Kidney epithelial cell (primary cell): Measurements from ENCODE around the gene CLSTN2. TPM values are rescaled to one million over a fixed set of nuclear protein-coding genes. Genes with fewer than 3 reads are reported as not detected.

Experiments used
- DNase-seq: peaks from one replicate; pipeline ENCODE4 v3.0.0-alpha.2; 2010; ENCODE audit warnings: low read depth
- H3K27me3 ChIP-seq: 2 replicates; pipeline ENCODE4 v1.6.0; 2011; ENCODE audit warnings: low read length; ENCODE audit not compliant: control insufficient read depth, insufficient read depth
- H3K36me3 ChIP-seq: 2 replicates; pipeline ENCODE4 v1.5.1; 2011; ENCODE audit warnings: low read length; ENCODE audit not compliant: control insufficient read depth, insufficient read depth
- H3K4me3 ChIP-seq: 2 replicates; pipeline ENCODE4 v1.5.1; 2011; ENCODE audit warnings: low read depth, mild to moderate bottlenecking, control low read depth, low read length
- total RNA-seq: library from RNA; depleted of rRNA; stranded (reverse); fragments of >200 nt; gene quantifications from 2 replicates; pipeline ENCODE4 v1.2.3, GENCODE V29; 2015
- TF ChIP-seq, protein P1 (sequence below): IDR thresholded peaks from 2 replicates; pipeline ENCODE4 v1.5.1; 2011; ENCODE audit warnings: mild to moderate bottlenecking, moderate library complexity, low read length, control low read depth, inconsistent platforms; ENCODE audit not compliant: insufficient read depth, poor library complexity, severe bottlenecking

The CLSTN2 gene
- total RNA-seq, 1 donor from 2014 or later = 10.9 TPM

GRCh38 chr3:140586311-140586710, 651.3 kb downstream of the CLSTN2 start:
- no peak for DNase-seq
- Histone ChIP-seq H3K4me3 (no peak overlapping the region), H3K27me3 (no peaks in the 10 kb centered on the region), H3K36me3 (no peaks in the 10 kb centered on the region)
- TF ChIP-seq, protein P1, sequence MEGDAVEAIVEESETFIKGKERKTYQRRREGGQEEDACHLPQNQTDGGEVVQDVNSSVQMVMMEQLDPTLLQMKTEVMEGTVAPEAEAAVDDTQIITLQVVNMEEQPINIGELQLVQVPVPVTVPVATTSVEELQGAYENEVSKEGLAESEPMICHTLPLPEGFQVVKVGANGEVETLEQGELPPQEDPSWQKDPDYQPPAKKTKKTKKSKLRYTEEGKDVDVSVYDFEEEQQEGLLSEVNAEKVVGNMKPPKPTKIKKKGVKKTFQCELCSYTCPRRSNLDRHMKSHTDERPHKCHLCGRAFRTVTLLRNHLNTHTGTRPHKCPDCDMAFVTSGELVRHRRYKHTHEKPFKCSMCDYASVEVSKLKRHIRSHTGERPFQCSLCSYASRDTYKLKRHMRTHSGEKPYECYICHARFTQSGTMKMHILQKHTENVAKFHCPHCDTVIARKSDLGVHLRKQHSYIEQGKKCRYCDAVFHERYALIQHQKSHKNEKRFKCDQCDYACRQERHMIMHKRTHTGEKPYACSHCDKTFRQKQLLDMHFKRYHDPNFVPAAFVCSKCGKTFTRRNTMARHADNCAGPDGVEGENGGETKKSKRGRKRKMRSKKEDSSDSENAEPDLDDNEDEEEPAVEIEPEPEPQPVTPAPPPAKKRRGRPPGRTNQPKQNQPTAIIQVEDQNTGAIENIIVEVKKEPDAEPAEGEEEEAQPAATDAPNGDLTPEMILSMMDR = no peak

GRCh38 chr3:140588558-140588957, 653.6 kb downstream of the CLSTN2 start:
- H3K36me3 ChIP-seq = no peaks in the 10 kb centered on the region
- TF ChIP-seq, protein P1 = no peak
- no peak overlapping the region for H3K4me3 ChIP-seq
- no peaks in the 10 kb centered on the region for H3K27me3 ChIP-seq
- DNase-seq = no peak

DNA sequence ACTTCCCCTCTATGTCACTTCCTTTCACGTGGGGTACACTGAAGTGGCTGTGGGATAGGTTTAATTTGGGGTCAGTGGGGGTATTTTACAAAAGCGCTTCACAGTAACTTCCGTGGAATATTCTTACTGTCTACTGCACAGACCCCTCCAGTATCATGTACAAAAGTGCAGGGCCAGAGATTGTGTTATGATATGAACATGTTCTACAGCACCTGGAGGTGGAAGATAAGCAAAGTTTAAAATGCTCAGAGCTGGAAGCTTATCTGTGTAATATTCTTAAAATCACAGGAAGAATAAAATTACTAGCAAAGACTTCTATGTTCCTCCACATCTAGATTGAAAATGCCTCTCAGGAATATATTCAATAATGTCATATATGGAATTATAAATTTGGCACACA, 658.8 kb downstream of the CLSTN2 start:
- Histone ChIP-seq H3K36me3 (no peaks in the 10 kb centered on the region), H3K27me3 (no peaks in the 10 kb centered on the region), H3K4me3 (no peak overlapping the region)
- no peak for DNase-seq
- TF ChIP-seq, protein P1 = no peak

DNA sequence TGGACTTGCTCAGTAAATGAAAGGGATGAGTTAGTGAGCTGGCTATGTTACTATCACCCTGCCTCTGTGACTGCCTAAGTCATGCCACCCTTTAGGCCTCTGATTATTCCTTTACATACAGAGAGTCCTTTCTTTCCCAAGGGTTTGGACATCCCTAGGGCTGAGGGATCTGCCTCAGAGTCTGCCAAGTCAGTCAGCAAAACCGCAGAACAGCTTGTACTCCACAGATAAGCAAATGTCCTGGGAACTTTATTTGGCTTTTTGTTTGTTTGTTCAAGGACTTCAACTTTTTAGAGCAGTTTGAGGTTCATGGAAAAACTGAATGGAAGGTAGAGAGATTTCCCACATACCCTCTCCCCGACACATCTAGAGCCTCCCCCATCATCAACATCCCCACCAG, 660.3 kb downstream of the CLSTN2 start:
- TF ChIP-seq, protein P1 = no peak
- DNase-seq = no peak
- no peaks in the 10 kb centered on the region for H3K27me3 ChIP-seq
- H3K4me3 ChIP-seq = no peak overlapping the region
- H3K36me3 ChIP-seq = no peaks in the 10 kb centered on the region

GRCh38 chr3:140597364-140597763, 662.4 kb downstream of the CLSTN2 start:
- TF ChIP-seq, protein P1 = no peak
- no peak for DNase-seq

DNA sequence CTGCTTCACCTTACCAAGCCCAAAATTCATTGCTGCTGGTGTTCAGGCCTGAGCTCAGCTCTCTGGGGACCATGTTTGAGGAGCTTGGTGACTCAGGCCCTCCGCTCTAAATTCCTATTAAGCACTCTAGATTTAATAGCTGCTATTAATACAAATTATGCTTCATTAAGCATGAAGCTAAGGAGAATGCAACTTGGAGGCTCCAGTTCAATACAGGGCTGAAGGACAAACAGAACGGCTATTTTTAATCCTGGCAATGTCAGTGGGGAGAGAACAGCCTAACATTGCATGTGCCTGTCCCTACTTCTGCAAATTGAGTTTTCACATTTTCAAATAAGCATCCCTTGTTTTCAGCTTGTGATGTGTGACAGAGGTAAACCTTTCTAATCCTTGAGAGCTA, 662.8 kb downstream of the CLSTN2 start:
- Histone ChIP-seq H3K36me3 (no peaks in the 10 kb centered on the region), H3K27me3 (no peaks in the 10 kb centered on the region), H3K4me3 (no peak overlapping the region)
- no peak for DNase-seq
- TF ChIP-seq, protein P1 = no peak

More at GRCh38 chr3:140597364-140597763, 662.4 kb downstream of the CLSTN2 start:
- Histone ChIP-seq H3K4me3 (no peak overlapping the region), H3K36me3 (no peaks in the 10 kb centered on the region), H3K27me3 (no peaks in the 10 kb centered on the region)
